ENCODE measurements around the gene EIF1. TPM values are rescaled to one million over a fixed set of nuclear protein-coding genes. Genes with fewer than 3 reads are reported as not detected.
"Not testable (repeated sequence)": the region's sequence is repeated elsewhere in the genome, so short reads cannot be mapped to it uniquely, and the experiment has no call there.

Gene EIF1
- total and polyA plus RNA-seq, 8 donors, result 697 to 782 (median 723) TPM

- Histone ChIP-seq H3K27me3 (no peaks in the 10 kb centered on the region), H3K4me3 (peak overlapping the region in 1 of 2 donors; percentile 44), H3K36me3 (no peaks in the 10 kb centered on the region), H3K9me3 (no peaks in the 10 kb centered on the region), H3K4me1 (peaks cover 11 to 42% of the 10 kb centered on the region in 2 donors), H3K27ac (peak overlapping the region; percentile 81 to 88)
- intact Hi-C loops (cut with DNase I), result loop anchor here in 1 of 2 donors (10.0 kb wide), 1 partner anchor 863 kb away; no protein-coding TSS in a partner anchor
- TF ChIP-seq CTCF (IDR thresholded peaks at IDR 0.05), result no peak
- DNase-seq (no peak), ATAC-seq (no peak)
Measured at GRCh38 chr17:41667280-41668041, 21.2 kb upstream of the EIF1 start.

DNA sequence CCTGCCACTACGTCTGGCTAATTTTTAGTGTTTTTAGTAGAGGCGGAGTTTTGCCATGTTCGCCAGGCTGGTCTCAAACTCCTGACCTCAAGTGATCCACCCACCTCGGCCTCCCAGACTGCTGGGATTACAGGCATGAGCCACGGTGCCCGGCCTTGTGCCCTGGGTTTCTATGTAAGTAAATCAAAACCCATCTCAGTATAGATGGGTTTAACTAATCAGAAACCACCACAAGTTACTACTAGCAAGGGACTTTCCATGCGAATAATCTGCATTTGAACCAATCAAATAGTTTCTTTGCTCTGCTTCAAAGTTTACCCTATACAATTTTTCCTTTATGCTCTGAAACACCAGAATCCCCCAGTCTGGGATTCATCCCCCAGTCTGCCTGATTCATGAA lies 16.5 kb upstream of the EIF1 start:
- H3K36me3 ChIP-seq, result no peaks in the 10 kb centered on the region
- no peaks in the 10 kb centered on the region for H3K27me3 ChIP-seq
- no peak overlapping the region for H3K4me3 ChIP-seq
- intact Hi-C loops (cut with DNase I), result no loop called here
- DNase-seq, result no peak
- H3K9me3 ChIP-seq, result no peaks in the 10 kb centered on the region
- TF ChIP-seq CTCF (IDR thresholded peaks at IDR 0.05), result no peak
- no peak overlapping the region for H3K27ac ChIP-seq
- no peak for ATAC-seq
- H3K4me1 ChIP-seq, result peaks cover 6 to 51% of the 10 kb centered on the region in 2 donors

GRCh38 chr17:41675157-41676057 lies 13.3 kb upstream of the EIF1 start:
- H3K9me3 ChIP-seq; H3K36me3 ChIP-seq; H3K27me3 ChIP-seq; H3K4me3 ChIP-seq; ATAC-seq; intact Hi-C loops (cut with DNase I); DNase-seq: not testable (repeated sequence)
- H3K4me1 ChIP-seq, result peaks cover 11 to 58% of the 10 kb centered on the region in 2 donors
- peak overlapping the region in 1 of 2 donors; percentile 39 for H3K27ac ChIP-seq

DNA sequence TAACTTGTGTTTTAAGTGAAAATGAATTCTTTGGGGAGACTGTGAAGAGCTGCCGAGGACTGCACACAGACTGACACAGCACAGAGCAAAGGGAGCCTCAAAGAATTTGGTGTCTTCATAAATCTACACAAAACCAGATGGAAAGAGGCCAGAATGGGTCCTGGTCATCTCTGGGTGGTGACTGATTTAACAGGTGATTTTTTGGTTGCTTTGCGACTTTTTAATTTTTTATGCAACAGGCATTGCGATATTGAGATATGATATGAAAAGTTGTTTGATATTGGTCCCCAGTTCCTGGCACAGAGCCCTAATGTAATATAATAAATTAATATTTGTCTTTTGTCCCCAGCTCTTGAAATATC lies 12.6 kb upstream of the EIF1 start:
- no peak overlapping the region for H3K4me3 ChIP-seq
- H3K36me3 ChIP-seq, result no peaks in the 10 kb centered on the region
- no peak for TF ChIP-seq CTCF (IDR thresholded peaks at IDR 0.05)
- H3K4me1 ChIP-seq, result peaks cover 11 to 58% of the 10 kb centered on the region in 2 donors
- peak overlapping the region; percentile 13 to 39 for H3K27ac ChIP-seq
- intact Hi-C loops (cut with DNase I), result no loop called here
- DNase-seq (no peak), ATAC-seq (no peak)
- no peaks in the 10 kb centered on the region for H3K27me3 ChIP-seq
- H3K9me3 ChIP-seq, result no peaks in the 10 kb centered on the region

DNA sequence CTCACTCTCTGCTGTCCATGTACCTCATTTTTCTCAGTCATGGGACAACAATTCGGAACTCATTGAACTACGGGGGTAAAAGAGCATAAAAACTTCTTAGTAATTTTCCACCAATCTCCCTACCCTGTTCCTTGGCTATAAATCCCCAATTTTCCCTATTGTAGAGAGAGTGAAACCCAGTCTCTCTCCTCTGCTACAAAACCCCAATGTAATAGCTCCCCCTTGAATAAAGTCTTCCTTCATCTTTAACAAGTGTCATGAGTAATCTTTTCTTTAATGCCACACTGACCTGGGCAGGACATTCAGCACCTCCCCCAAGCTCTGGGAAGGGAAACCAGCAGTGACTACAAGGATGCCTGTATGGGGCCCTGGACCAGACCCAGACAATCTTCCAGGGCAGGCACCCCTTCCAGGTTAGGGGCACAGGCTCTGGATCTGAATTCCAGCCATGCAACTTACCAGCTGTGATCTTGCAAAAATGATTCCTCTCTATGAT lies 10.2 kb upstream of the EIF1 start:
- no peaks in the 10 kb centered on the region for H3K36me3 ChIP-seq
- no peaks in the 10 kb centered on the region for H3K27me3 ChIP-seq
- DNase-seq (no peak), ATAC-seq (peak; percentile 59)
- intact Hi-C loops (cut with DNase I), result no loop called here
- peaks cover 11 to 48% of the 10 kb centered on the region in 2 donors for H3K4me1 ChIP-seq
- no peak for TF ChIP-seq CTCF (IDR thresholded peaks at IDR 0.05)
- H3K4me3 ChIP-seq, result peak overlapping the region; percentile 12 to 40
- H3K27ac ChIP-seq, result peak overlapping the region; percentile 87 to 92
- H3K9me3 ChIP-seq, result no peaks in the 10 kb centered on the region
